ENCODE data around the gene SRR.

The SRR gene

GRCh38 chr17:2343421-2343820 is 39.7 kb downstream of the SRR start:
- H3K27ac Mint-ChIP-seq, result no peak overlapping the region

GRCh38 chr17:2344528-2344927 is 40.8 kb downstream of the SRR start:
- H3K4me1 Mint-ChIP-seq, result no peaks in the 10 kb centered on the region
- DNase-seq (ENCODE audit: low spot score in 2 of 2) (no peak), ATAC-seq (ENCODE audit: low read depth) (no peak)

More at GRCh38 chr17:2343421-2343820, 39.7 kb downstream of the SRR start:
- Mint-ChIP-seq H3K4me3 (no peak overlapping the region), H3K36me3 (peaks cover 9% of the 10 kb centered on the region), H3K27me3 (no peaks in the 10 kb centered on the region), H3K4me1 (peaks cover 1% of the 10 kb centered on the region), H3K9me3 (no peaks in the 10 kb centered on the region)
- ATAC-seq (ENCODE audit: low read depth) (no peak), DNase-seq (ENCODE audit: low spot score in 2 of 2) (no peak)

GRCh38 chr17:2346475-2346874 is 42.7 kb downstream of the SRR start:
- H3K27me3 Mint-ChIP-seq, result no peaks in the 10 kb centered on the region
- ATAC-seq (ENCODE audit: low read depth), result no peak

More at GRCh38 chr17:2344528-2344927, 40.8 kb downstream of the SRR start:
- Mint-ChIP-seq H3K36me3 (peaks cover 9% of the 10 kb centered on the region), H3K9me3 (no peaks in the 10 kb centered on the region), H3K4me3 (no peak overlapping the region), H3K27me3 (no peaks in the 10 kb centered on the region), H3K27ac (no peak overlapping the region)

GRCh38 chr17:2347805-2348685 is 44.3 kb downstream of the SRR start:
- no peak overlapping the region for H3K4me3 Mint-ChIP-seq
- no peak overlapping the region for H3K27ac Mint-ChIP-seq
- peaks cover 5% of the 10 kb centered on the region for H3K36me3 Mint-ChIP-seq
- H3K4me1 Mint-ChIP-seq, result no peaks in the 10 kb centered on the region
- H3K27me3 Mint-ChIP-seq, result no peaks in the 10 kb centered on the region
- ATAC-seq (ENCODE audit: low read depth), result no peak
- no peaks in the 10 kb centered on the region for H3K9me3 Mint-ChIP-seq
- no peak for DNase-seq (ENCODE audit: low spot score in 2 of 2)

More at GRCh38 chr17:2346475-2346874, 42.7 kb downstream of the SRR start:
- no peak overlapping the region for H3K27ac Mint-ChIP-seq
- no peak for DNase-seq (ENCODE audit: low spot score in 2 of 2)
- H3K4me1 Mint-ChIP-seq, result no peaks in the 10 kb centered on the region
- H3K36me3 Mint-ChIP-seq, result peaks cover 9% of the 10 kb centered on the region
- no peaks in the 10 kb centered on the region for H3K9me3 Mint-ChIP-seq
- no peak overlapping the region for H3K4me3 Mint-ChIP-seq

- H3K9me3 Mint-ChIP-seq, result no peaks in the 10 kb centered on the region
- no peak overlapping the region for H3K4me3 Mint-ChIP-seq
- no peaks in the 10 kb centered on the region for H3K36me3 Mint-ChIP-seq
- no peak overlapping the region for H3K27ac Mint-ChIP-seq
- no peaks in the 10 kb centered on the region for H3K27me3 Mint-ChIP-seq
- DNase-seq (ENCODE audit: low spot score in 2 of 2) (no peak), ATAC-seq (ENCODE audit: low read depth) (no peak)
- no peaks in the 10 kb centered on the region for H3K4me1 Mint-ChIP-seq
These were observed 47.5 kb downstream of the SRR start for GRCh38 chr17:2351269-2351668.

GRCh38 chr17:2354311-2354710 is 50.6 kb downstream of the SRR start:
- H3K27me3 Mint-ChIP-seq, result no peaks in the 10 kb centered on the region
- ATAC-seq (ENCODE audit: low read depth) (no peak), DNase-seq (ENCODE audit: low spot score in 2 of 2) (no peak)
- no peaks in the 10 kb centered on the region for H3K9me3 Mint-ChIP-seq
- no peak overlapping the region for H3K27ac Mint-ChIP-seq
- H3K4me1 Mint-ChIP-seq, result no peaks in the 10 kb centered on the region
- H3K36me3 Mint-ChIP-seq, result peaks cover 4% of the 10 kb centered on the region
- H3K4me3 Mint-ChIP-seq, result no peak overlapping the region

GRCh38 chr17:2357237-2357636 is 53.5 kb downstream of the SRR start:
- Mint-ChIP-seq H3K27me3 (no peaks in the 10 kb centered on the region), H3K9me3 (no peaks in the 10 kb centered on the region), H3K4me3 (no peak overlapping the region), H3K27ac (no peak overlapping the region), H3K4me1 (no peaks in the 10 kb centered on the region), H3K36me3 (peaks cover 4% of the 10 kb centered on the region)
- no peak for ATAC-seq (ENCODE audit: low read depth)
- no peak for DNase-seq (ENCODE audit: low spot score in 2 of 2)

GRCh38 chr17:2357931-2358434 is 54.2 kb downstream of the SRR start:
- DNase-seq (ENCODE audit: low spot score in 2 of 2) (no peak), ATAC-seq (ENCODE audit: low read depth) (no peak)
- peaks cover 8% of the 10 kb centered on the region for H3K36me3 Mint-ChIP-seq

GRCh38 chr17:2361010-2361760 is 57.4 kb downstream of the SRR start:
- Mint-ChIP-seq H3K4me3 (no peak overlapping the region), H3K9me3 (no peaks in the 10 kb centered on the region), H3K27me3 (no peaks in the 10 kb centered on the region), H3K27ac (no peak overlapping the region), H3K4me1 (no peaks in the 10 kb centered on the region), H3K36me3 (peaks cover 18% of the 10 kb centered on the region)
- ATAC-seq (ENCODE audit: low read depth), result no peak
- DNase-seq (ENCODE audit: low spot score in 2 of 2), result no peak

More at GRCh38 chr17:2357931-2358434, 54.2 kb downstream of the SRR start:
- no peaks in the 10 kb centered on the region for H3K27me3 Mint-ChIP-seq
- H3K9me3 Mint-ChIP-seq, result no peaks in the 10 kb centered on the region
- no peak overlapping the region for H3K27ac Mint-ChIP-seq
- H3K4me3 Mint-ChIP-seq, result no peak overlapping the region
- no peaks in the 10 kb centered on the region for H3K4me1 Mint-ChIP-seq

- DNase-seq (ENCODE audit: low spot score in 2 of 2), result no peak
- H3K27ac Mint-ChIP-seq, result no peak overlapping the region
- H3K27me3 Mint-ChIP-seq, result no peaks in the 10 kb centered on the region
- H3K36me3 Mint-ChIP-seq, result peaks cover 18% of the 10 kb centered on the region
- no peaks in the 10 kb centered on the region for H3K4me1 Mint-ChIP-seq
- H3K4me3 Mint-ChIP-seq, result no peak overlapping the region
- no peak for ATAC-seq (ENCODE audit: low read depth)
- no peaks in the 10 kb centered on the region for H3K9me3 Mint-ChIP-seq
These were observed 58.3 kb downstream of the SRR start for GRCh38 chr17:2362016-2362415.

- DNase-seq (ENCODE audit: low spot score in 2 of 2) (no peak), ATAC-seq (ENCODE audit: low read depth) (no peak)
- H3K4me3 Mint-ChIP-seq, result no peak overlapping the region
- no peaks in the 10 kb centered on the region for H3K4me1 Mint-ChIP-seq
- H3K27ac Mint-ChIP-seq, result no peak overlapping the region
- no peaks in the 10 kb centered on the region for H3K9me3 Mint-ChIP-seq
- H3K36me3 Mint-ChIP-seq, result peaks cover 19% of the 10 kb centered on the region
- H3K27me3 Mint-ChIP-seq, result no peaks in the 10 kb centered on the region
These were observed 58.7 kb downstream of the SRR start for GRCh38 chr17:2362416-2362815.

GRCh38 chr17:2362881-2363280 is 59.1 kb downstream of the SRR start:
- Mint-ChIP-seq H3K4me3 (no peak overlapping the region), H3K27ac (no peak overlapping the region), H3K36me3 (peaks cover 16% of the 10 kb centered on the region), H3K9me3 (no peaks in the 10 kb centered on the region), H3K27me3 (no peaks in the 10 kb centered on the region), H3K4me1 (no peaks in the 10 kb centered on the region)
- ATAC-seq (ENCODE audit: low read depth) (no peak), DNase-seq (ENCODE audit: low spot score in 2 of 2) (no peak)

- DNase-seq (ENCODE audit: low spot score in 2 of 2) (no peak), ATAC-seq (ENCODE audit: low read depth) (no peak)
- Mint-ChIP-seq H3K36me3 (peaks cover 15% of the 10 kb centered on the region), H3K4me1 (no peaks in the 10 kb centered on the region), H3K4me3 (no peak overlapping the region), H3K9me3 (no peaks in the 10 kb centered on the region), H3K27ac (no peak overlapping the region), H3K27me3 (no peaks in the 10 kb centered on the region)
These were observed 59.6 kb downstream of the SRR start for GRCh38 chr17:2363318-2363717.
